Ascending aorta (tissue), 2 donors: Measurements from ENCODE around the gene YKT6. TPM values are rescaled to one million over a fixed set of nuclear protein-coding genes. Genes with fewer than 3 reads are reported as not detected.
"Not testable (repeated sequence)": the region's sequence is repeated elsewhere in the genome, so short reads cannot be mapped to it uniquely, and the experiment has no call there.

Experiments
- DNase-seq, 2 donors: peaks; one replicate each; pipeline ENCODE4 v3.0.0-alpha.2; 2019; ENCODE audit warnings: low spot score in 2 of 2
- H3K27ac ChIP-seq, 2 donors: fragments of 200-600 bp; sonication (generic); one replicate each; pipeline ENCODE4 v1.5.1; 2016 to 2017; ENCODE audit warnings: mild to moderate bottlenecking in 1 of 2
- H3K27me3 ChIP-seq: fragments of 200-600 bp; sonication (generic); one replicate; pipeline ENCODE4 v1.5.1; 2017
- H3K36me3 ChIP-seq, 2 donors: fragments of 200-600 bp; sonication (generic); one replicate each; pipeline ENCODE4 v1.5.1; 2016
- H3K4me1 ChIP-seq, 2 donors: fragments of 200-600 bp; sonication (generic); one replicate each; pipeline ENCODE4 v1.5.1; 2016 to 2017; ENCODE audit warnings: mild to moderate bottlenecking in 1 of 2
- H3K4me3 ChIP-seq, 2 donors: fragments of 200-600 bp; sonication (generic); one replicate each; pipeline ENCODE4 v1.5.1; 2016 to 2017; ENCODE audit warnings: mild to moderate bottlenecking in 1 of 2
- H3K9me3 ChIP-seq, 2 donors: fragments of 200-600 bp; sonication (generic); one replicate each; pipeline ENCODE4 v1.5.1; 2016
- intact Hi-C: fragments of 100-400 bp; cut with DNase I; formaldehyde crosslinking; loops from one replicate; pipeline ENCODE4 v1.15.1; 2023
- total RNA-seq: library from RNA; depleted of rRNA; stranded (reverse); fragments of >200 nt; gene quantifications from one replicate; pipeline ENCODE4 v1.1.0, GENCODE V29; 2016
- TF ChIP-seq, protein P1 (sequence below), 3 experiments: fragments of 200-600 bp in 2 of 3; fragments of 450-650 bp in 1 of 3; sonication (generic) in 2 of 3; IDR thresholded peaks; one replicate each; pipeline ENCODE4 v1.5.1; 2016 to 2019; ENCODE audit warnings: antibody characterized with exemption in 3 of 3, mild to moderate bottlenecking in 1 of 3, moderate library complexity in 1 of 3

The YKT6 gene
- total RNA-seq, 1 donor from 2014 or later: 40.1 TPM

DNA sequence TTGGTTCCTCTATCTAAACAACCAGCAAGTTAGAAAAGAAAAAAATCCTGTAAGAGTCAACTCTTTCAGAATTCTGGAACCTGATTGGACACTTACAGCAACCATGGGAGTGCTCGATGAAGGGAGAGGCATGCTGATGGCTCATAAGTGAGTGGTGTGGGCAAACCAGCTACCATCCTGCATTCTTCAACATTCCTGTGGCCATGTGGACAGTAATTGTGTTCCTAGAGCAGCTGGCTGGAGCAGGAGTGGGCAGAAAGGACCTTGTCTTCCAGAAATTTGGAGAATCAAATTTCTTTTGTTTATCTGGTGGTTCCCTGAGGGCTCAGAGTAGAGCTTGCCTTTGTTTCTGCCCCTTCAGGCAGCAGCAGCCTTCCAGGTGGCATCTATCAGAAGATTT, 37.2 kb upstream of the YKT6 start:
- Histone ChIP-seq H3K4me3 (no peak overlapping the region), H3K4me1 (no peaks in the 10 kb centered on the region), H3K36me3 (no peaks in the 10 kb centered on the region), H3K27me3 (no peaks in the 10 kb centered on the region), H3K9me3 (no peaks in the 10 kb centered on the region), H3K27ac (no peak overlapping the region)
- DNase-seq: no peak
- intact Hi-C loops: no loop called here
- TF ChIP-seq, protein P1, sequence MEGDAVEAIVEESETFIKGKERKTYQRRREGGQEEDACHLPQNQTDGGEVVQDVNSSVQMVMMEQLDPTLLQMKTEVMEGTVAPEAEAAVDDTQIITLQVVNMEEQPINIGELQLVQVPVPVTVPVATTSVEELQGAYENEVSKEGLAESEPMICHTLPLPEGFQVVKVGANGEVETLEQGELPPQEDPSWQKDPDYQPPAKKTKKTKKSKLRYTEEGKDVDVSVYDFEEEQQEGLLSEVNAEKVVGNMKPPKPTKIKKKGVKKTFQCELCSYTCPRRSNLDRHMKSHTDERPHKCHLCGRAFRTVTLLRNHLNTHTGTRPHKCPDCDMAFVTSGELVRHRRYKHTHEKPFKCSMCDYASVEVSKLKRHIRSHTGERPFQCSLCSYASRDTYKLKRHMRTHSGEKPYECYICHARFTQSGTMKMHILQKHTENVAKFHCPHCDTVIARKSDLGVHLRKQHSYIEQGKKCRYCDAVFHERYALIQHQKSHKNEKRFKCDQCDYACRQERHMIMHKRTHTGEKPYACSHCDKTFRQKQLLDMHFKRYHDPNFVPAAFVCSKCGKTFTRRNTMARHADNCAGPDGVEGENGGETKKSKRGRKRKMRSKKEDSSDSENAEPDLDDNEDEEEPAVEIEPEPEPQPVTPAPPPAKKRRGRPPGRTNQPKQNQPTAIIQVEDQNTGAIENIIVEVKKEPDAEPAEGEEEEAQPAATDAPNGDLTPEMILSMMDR (IDR thresholded peaks at IDR 0.05): no peak

DNA sequence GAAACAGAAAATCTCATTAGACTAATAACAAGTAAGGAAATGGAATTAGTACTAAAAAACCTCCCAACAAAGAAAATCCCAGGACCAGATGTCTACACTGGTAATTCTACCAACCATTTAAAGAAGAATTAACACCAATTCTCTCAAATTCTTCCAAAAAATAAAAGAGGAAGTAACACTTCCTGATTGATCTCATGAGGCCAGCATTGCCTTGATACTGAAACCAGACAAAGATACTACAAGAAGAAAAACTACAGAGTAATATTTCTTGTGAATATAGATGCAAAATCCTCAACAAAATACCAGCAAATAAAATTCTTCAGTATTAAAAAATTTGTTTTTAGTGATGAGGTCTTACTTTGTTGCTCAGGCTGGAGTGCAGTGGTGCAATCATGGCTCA, 32.9 kb upstream of the YKT6 start:
- intact Hi-C loops: no loop called here
- no peak overlapping the region for H3K27ac ChIP-seq
- DNase-seq: no peak
- no peaks in the 10 kb centered on the region for H3K27me3 ChIP-seq
- no peaks in the 10 kb centered on the region for H3K4me1 ChIP-seq
- no peak overlapping the region for H3K4me3 ChIP-seq
- TF ChIP-seq, protein P1 (IDR thresholded peaks at IDR 0.05): no peak
- H3K36me3 ChIP-seq: no peaks in the 10 kb centered on the region
- H3K9me3 ChIP-seq: no peaks in the 10 kb centered on the region

DNA sequence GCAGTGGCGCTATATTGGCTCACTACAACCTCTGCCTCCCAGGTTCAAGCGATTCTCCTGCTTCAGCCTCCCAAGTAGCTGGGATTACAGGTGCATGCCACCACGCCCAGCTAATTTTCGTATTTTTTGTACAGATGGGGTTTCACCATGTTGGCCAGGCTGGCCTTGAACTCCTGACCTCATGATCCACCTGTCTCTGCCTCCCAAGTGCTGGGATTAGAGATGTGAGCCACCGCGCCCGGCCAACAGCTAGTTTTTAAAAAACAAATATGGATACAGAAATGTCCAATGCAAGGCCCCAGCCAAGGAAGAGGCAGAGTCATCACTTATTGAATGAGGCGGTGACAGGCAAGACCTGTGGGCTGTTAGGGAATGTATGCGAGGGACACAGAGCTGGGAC, 28.9 kb upstream of the YKT6 start:
- H3K27me3 ChIP-seq, intact Hi-C loops, H3K27ac ChIP-seq, H3K4me1 ChIP-seq, H3K9me3 ChIP-seq, H3K4me3 ChIP-seq, H3K36me3 ChIP-seq: not testable (repeated sequence)
- peak in 1 of 2 donors; percentile 38 for DNase-seq

DNA sequence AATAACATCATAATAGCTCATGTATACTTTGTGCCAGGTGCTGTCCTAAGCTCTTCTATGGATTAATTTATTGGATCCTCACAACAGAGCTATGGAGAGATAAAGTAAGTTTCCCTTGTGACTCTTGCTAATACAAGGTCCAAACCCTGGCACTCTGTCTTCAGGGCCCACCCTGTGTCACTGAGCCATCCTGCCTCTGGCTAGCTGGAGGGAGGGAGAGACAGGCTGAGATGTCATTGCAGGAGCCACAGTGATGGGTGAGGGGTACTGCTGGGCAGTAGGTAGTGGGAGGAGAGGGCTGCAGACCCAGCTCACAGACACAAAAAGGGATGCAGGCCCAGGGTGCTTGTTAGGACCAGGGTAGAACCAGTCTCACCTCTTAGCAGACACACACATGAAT, 28.4 kb upstream of the YKT6 start:
- intact Hi-C loops: no loop called here

DNA sequence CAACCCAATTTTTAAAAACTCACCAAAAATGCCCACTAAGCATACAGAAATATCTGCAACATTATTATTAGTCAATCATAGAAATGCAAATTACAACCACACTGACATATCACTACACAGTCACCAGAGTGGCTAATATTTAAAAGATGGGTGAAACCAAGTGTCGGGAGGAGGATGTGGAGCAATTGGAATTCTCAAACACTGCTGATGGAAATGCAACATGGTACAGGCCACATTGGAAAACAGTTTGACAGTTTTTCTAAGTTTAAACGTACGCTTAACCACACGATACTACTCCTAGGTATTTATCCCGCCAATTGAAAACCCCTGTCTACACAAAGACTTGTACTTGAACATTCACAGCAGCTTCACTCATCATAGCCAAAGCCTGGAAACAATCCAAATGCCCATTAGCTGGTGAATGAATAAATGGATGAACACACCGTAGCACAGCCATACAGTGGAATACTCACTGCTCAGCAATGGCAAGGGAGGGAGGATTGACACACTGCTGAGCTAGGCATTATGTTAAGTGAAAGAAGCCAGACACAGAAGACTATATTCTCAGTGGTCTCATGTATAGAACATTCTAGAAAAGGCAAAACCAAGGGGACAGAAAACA, 27.9 kb upstream of the YKT6 start:
- no peak overlapping the region for H3K4me3 ChIP-seq
- H3K4me1 ChIP-seq: no peaks in the 10 kb centered on the region
- intact Hi-C loops: no loop called here
- H3K9me3 ChIP-seq: no peaks in the 10 kb centered on the region
- no peaks in the 10 kb centered on the region for H3K27me3 ChIP-seq
- TF ChIP-seq, protein P1 (IDR thresholded peaks at IDR 0.05): no peak
- no peaks in the 10 kb centered on the region for H3K36me3 ChIP-seq
- no peak overlapping the region for H3K27ac ChIP-seq
- no peak for DNase-seq

More for the DNA sequence above, 28.4 kb upstream of the YKT6 start:
- no peaks in the 10 kb centered on the region for H3K36me3 ChIP-seq
- H3K27me3 ChIP-seq: no peaks in the 10 kb centered on the region
- no peaks in the 10 kb centered on the region for H3K9me3 ChIP-seq
- TF ChIP-seq, protein P1 (IDR thresholded peaks at IDR 0.05): no peak
- H3K4me3 ChIP-seq: no peak overlapping the region
- H3K27ac ChIP-seq: no peak overlapping the region
- H3K4me1 ChIP-seq: no peaks in the 10 kb centered on the region
- no peak for DNase-seq

DNA sequence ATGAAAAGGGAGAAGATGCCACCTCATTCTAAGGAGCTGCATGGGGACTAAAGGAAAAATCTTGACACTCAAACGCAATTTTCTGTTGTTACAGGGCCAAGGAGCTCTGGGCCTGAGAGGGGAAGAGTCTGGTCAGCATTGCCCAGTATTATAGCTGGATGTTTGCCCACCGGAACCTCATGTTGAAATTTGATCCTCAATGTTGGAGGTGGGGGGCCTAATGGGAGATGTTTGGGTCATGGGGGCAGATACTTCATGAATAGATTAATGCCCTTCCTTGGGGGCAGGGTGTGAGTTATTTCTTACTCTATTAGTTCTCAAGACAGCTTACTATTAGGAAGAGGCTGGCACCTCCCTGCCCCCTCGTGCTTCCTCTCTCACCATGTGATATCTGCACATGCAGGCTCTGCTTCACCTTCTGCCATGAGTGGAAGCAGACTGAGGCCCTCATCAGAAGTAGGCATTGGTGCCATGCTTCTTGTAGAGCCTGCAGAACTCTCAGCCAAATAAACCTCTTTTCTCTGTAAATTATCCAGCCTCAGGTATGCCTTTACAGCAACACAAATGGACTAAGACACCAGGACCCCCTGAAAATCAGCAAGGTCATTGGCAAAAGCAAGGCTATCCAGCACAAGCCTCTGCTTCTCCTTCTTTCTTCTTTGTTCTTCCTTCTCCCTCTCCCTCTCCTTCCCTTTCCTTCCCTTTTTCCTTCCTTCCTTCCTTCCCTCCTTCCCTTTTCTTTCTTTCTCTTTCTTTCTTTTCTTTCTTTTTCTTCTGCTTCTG, 26.7 kb upstream of the YKT6 start:
- Histone ChIP-seq H3K36me3 (no peaks in the 10 kb centered on the region), H3K27ac (no peak overlapping the region), H3K9me3 (no peaks in the 10 kb centered on the region), H3K4me1 (no peaks in the 10 kb centered on the region), H3K4me3 (no peak overlapping the region), H3K27me3 (no peaks in the 10 kb centered on the region)
- DNase-seq: no peak
- intact Hi-C loops: no loop called here
- TF ChIP-seq, protein P1 (IDR thresholded peaks at IDR 0.05): no peak

DNA sequence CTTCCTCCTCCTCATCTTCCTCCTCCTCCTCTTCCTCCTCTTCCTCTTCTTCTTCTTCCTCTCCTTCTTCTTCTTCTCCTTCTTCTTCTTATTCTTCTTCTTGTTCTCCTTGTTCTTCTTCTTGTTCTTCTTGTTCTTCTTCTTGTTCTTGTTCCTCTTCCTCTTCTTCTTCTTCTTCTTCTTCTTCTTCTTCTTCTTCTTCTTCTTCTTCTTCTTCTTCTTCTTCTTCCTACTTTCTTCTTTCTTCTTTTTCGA, 26.2 kb upstream of the YKT6 start:
- H3K27ac ChIP-seq, H3K4me1 ChIP-seq, H3K4me3 ChIP-seq, H3K9me3 ChIP-seq, intact Hi-C loops, H3K36me3 ChIP-seq, DNase-seq, H3K27me3 ChIP-seq: not testable (repeated sequence)
